IPS DF 6.9 (cell line): ENCODE data around the gene CP.

Experiments used
- DNase-seq: peaks from one replicate; pipeline ENCODE4 v3.0.0-alpha.2; 2013; ENCODE audit warnings: low read depth, low spot score
- H3K27ac ChIP-seq: one replicate; pipeline ENCODE4 v1.5.1; 2013; ENCODE audit warnings: low read length, control low read depth
- H3K27me3 ChIP-seq: 2 replicates; pipeline ENCODE4 v1.6.1; 2013; ENCODE audit warnings: mild to moderate bottlenecking, low read length; ENCODE audit not compliant: control insufficient read depth, insufficient read depth
- H3K36me3 ChIP-seq: 2 replicates; pipeline ENCODE4 v1.6.1; 2013; ENCODE audit warnings: low read length; ENCODE audit not compliant: control insufficient read depth, insufficient read depth
- H3K4me1 ChIP-seq: 2 replicates; pipeline ENCODE4 v1.6.1; 2013; ENCODE audit warnings: low read length; ENCODE audit not compliant: control insufficient read depth, insufficient read depth
- H3K4me3 ChIP-seq: 2 replicates; pipeline ENCODE4 v1.5.1; 2013; ENCODE audit warnings: mild to moderate bottlenecking, low read length
- H3K9me3 ChIP-seq: 2 replicates; pipeline ENCODE4 v1.6.1; 2013; ENCODE audit warnings: low read length, inconsistent platforms; ENCODE audit not compliant: control insufficient read depth, insufficient read depth
- WGBS: extraction: QIAGEN DNeasy Blood & Tissue Kit; methylation state at CpG from one replicate; pipeline ENCODE4 v1.1.7; 2013; ENCODE audit warnings: mixed read lengths, missing lambda C conversion rate; ENCODE audit not compliant: insufficient read length, insufficient coverage; 5-methylcytosine and 5-hydroxymethylcytosine counted together

Gene CP

DNA sequence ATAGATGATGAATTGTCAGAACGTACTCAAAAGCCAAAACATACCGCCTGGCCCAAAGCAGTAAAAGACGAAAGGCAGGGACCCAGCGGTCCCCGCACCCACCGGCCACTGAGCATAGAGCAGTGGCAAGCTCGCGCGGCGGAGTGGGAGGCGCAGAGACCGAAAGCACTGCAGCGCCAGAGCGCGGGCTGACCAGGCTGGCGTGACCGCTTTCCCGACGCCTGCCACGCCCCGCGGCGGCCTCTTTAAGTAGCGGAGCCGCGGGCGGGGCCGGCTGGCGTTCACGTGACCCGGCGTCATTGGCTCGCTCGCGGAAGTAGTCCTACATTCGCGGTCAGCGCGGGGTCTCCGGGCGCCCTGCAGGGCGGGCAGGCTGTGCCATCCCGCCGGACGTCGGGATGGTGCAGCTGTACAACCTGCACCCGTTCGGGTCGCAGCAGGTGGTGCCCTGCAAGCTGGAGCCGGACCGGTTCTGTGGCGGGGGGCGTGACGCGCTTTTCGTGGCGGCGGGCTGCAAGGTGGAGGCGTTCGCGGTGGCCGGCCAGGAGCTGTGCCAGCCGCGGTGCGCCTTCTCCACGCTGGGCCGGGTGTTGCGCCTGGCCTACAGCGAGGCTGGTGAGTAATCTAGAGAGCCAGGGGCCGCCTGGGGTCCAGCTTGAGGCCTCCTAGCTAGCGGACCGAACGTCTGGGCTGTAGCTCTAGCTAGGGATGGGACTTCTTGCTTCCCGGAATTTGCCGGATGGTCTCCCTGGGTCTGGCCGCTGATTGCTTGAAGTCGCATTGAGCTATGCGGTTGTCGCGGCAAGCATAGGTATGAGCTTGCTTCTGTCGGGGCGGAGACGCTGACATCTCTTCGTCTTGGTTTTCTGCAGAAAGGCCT, 92.1 kb downstream of the CP start, which contains the start of gene HPS3:
Gene HPS3 (plus strand): TSS at position 313 of the 880 bp plus-strand sequence. CDS start 86 bp downstream, at position 399.
- Histone ChIP-seq H3K9me3 (no peaks in the 10 kb centered on the region), H3K4me1 (no peaks in the 10 kb centered on the region), H3K27me3 (no peaks in the 10 kb centered on the region), H3K27ac (no peak within 1 kb of the TSS), H3K36me3 (no peaks in the 10 kb centered on the region), H3K4me3 (peak within 1 kb of the TSS; percentile 66)
- WGBS: no CpG with 5 or more reads among the region's 84 CpGs
- DNase-seq: peak; percentile 43

DNA sequence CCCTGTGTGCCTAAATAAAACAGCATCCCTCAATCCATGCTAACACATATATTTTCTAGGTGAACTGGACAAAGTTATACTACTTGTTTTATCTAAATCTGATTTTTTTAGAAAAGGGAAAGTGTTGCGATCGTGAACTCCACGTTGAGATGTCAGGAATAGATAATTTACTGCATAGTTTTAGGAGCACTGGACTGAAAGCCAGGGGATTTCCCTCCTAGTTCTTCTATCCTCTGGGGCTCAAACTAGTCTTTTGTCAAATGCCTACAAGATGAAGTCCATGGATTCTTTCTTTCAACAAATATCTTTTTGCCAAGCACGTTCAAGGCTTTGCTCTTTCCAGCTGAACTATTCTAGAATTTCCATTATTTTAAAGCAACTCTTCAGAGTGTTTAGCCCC, 92.8 kb downstream of the CP start:
- no CpG with 5 or more reads among the region's 4 CpGs for WGBS
- Histone ChIP-seq H3K27ac (no peak overlapping the region), H3K27me3 (no peaks in the 10 kb centered on the region), H3K4me1 (no peaks in the 10 kb centered on the region), H3K4me3 (peak overlapping the region; percentile 66; the same call in 1 of the 2 replicates), H3K9me3 (no peaks in the 10 kb centered on the region), H3K36me3 (no peaks in the 10 kb centered on the region)
- no peak for DNase-seq

DNA sequence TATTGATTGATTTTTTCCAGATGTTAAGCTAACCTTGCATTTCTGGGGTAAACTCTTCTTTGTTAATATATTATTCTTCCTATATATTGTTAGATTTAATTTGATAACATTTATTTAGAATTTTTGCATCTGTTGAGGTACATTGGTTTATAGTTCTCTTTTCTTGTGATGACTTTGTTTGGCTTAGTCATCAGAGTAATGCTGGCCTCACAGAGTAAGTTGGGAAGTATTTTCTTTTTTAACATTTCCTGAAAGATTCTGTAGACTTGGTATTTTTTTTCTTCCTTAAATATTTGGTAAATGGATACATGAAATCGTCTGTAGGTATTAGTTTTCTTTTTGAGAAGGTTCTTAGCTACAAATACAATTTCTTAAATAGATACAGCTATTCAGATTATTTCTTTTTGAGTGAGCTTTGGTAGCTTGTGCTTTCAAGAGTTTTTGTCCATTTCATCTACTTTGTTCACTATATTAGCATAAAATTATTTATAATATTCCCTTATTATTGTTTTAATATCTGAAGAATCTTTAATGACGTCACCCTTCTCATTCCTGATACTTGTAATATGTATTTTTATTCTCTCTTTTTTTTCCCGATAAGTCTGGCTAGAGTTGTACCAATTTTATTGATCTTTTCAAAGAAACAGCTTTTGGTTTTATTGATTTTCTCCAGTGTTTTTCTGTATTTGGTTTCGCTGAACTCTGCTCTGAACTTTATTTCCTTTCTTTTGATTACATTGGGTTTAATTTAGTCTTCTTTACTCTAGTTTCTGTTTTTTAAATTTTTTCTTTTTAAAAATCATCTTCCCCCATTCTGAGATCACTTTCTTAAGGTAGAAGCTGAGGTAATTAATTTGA, 98.7 kb downstream of the CP start:
- no CpG with 5 or more reads among the region's 4 CpGs for WGBS
- Histone ChIP-seq H3K27me3 (no peaks in the 10 kb centered on the region), H3K9me3 (no peaks in the 10 kb centered on the region), H3K27ac (no peak overlapping the region), H3K4me3 (no peak overlapping the region), H3K36me3 (no peaks in the 10 kb centered on the region), H3K4me1 (no peaks in the 10 kb centered on the region)
- no peak for DNase-seq
